Measurements from ENCODE around the gene ATG7.

The ATG7 gene

DNA sequence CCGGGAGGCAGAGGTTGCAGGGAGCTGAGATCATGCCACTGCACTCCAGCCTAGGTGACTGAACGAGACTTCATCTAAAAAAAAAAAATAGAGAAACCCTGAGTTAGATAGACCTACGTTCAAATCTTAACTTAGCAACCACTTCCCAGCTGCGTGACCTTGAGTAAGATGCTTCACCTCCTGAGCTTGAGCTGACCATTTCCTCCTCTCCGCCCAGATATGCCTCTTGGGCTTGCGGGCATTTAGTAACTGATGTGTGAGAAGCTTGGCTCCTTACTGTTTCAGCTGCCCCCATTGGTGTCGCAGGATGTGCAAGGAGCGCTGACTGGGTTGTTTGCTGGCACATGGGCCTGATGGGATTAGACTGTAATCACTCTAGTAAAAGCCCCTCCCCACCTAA lies 26.9 kb upstream of the ATG7 start:
- no peak for DNase-seq (ENCODE audit: low read depth)
- H3K4me3 ChIP-seq (ENCODE audit: low read depth, low read length): no peak overlapping the region
- TF ChIP-seq MYC (IDR thresholded peaks at IDR 0.05; ENCODE audit: low read depth, low read length) (no peak), POLR2A (IDR thresholded peaks at IDR 0.05; ENCODE audit: extremely low read depth, insufficient read length) (no peak), MAX (IDR thresholded peaks at IDR 0.05; ENCODE audit: low read depth, low read length) (no peak)
- TF ChIP-seq, protein P1, sequence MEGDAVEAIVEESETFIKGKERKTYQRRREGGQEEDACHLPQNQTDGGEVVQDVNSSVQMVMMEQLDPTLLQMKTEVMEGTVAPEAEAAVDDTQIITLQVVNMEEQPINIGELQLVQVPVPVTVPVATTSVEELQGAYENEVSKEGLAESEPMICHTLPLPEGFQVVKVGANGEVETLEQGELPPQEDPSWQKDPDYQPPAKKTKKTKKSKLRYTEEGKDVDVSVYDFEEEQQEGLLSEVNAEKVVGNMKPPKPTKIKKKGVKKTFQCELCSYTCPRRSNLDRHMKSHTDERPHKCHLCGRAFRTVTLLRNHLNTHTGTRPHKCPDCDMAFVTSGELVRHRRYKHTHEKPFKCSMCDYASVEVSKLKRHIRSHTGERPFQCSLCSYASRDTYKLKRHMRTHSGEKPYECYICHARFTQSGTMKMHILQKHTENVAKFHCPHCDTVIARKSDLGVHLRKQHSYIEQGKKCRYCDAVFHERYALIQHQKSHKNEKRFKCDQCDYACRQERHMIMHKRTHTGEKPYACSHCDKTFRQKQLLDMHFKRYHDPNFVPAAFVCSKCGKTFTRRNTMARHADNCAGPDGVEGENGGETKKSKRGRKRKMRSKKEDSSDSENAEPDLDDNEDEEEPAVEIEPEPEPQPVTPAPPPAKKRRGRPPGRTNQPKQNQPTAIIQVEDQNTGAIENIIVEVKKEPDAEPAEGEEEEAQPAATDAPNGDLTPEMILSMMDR (IDR thresholded peaks at IDR 0.05; ENCODE audit: low read depth, low read length): no peak

GRCh38 chr3:11245827-11246662 lies 26.2 kb upstream of the ATG7 start:
- TF ChIP-seq MYC (IDR thresholded peaks at IDR 0.05; ENCODE audit: low read depth, low read length) (no peak), POLR2A (IDR thresholded peaks at IDR 0.05; ENCODE audit: extremely low read depth, insufficient read length) (no peak), MAX (IDR thresholded peaks at IDR 0.05; ENCODE audit: low read depth, low read length) (no peak)
- TF ChIP-seq, protein P1 (IDR thresholded peaks at IDR 0.05; ENCODE audit: low read depth, low read length): no peak

DNA sequence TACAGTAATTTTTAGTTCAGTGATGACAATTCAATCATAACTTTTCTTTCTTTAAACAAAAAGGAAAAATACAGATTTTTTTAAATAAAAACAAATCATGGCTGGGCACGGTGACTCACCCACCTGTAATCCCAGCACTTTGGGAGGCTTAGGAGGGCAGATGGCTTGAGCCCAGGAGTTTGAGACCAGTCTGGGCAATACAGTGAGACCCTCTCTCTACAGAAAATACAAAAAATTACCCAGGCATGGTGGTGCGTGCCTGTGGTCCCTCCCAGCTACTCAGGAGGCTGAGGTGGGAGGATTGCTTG lies 25.6 kb upstream of the ATG7 start:
- DNase-seq (ENCODE audit: low read depth): no peak
- no peak overlapping the region for H3K4me3 ChIP-seq (ENCODE audit: low read depth, low read length)
- TF ChIP-seq, protein P1 (IDR thresholded peaks at IDR 0.05; ENCODE audit: low read depth, low read length): no peak
- TF ChIP-seq POLR2A (IDR thresholded peaks at IDR 0.05; ENCODE audit: extremely low read depth, insufficient read length) (no peak), MAX (IDR thresholded peaks at IDR 0.05; ENCODE audit: low read depth, low read length) (no peak), MYC (IDR thresholded peaks at IDR 0.05; ENCODE audit: low read depth, low read length) (no peak)

More at GRCh38 chr3:11245827-11246662, 26.2 kb upstream of the ATG7 start:
- no peak for DNase-seq (ENCODE audit: low read depth)
- H3K4me3 ChIP-seq (ENCODE audit: low read depth, low read length): no peak overlapping the region

DNA sequence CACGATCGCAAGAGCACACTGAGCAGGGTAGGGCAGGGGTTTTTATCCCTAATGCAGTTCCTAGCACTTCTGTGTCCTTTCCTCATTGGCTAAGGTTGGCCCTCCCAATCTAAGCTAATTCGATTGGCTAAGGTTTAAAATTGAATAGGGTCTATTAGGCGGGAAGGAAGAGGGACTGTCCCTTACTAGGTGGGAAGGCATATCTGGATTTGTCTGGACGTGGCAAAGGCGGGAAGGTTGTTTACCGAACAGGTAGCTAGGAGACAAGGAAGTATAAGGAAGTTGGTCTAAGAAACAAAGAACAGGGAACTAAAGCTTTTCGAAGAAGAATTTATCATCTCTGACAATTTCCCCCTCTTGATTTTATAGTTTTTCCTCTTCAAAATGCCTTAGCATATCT lies 24.8 kb upstream of the ATG7 start:
- no peak for DNase-seq (ENCODE audit: low read depth)
- TF ChIP-seq POLR2A (IDR thresholded peaks at IDR 0.05; ENCODE audit: extremely low read depth, insufficient read length) (no peak), MAX (IDR thresholded peaks at IDR 0.05; ENCODE audit: low read depth, low read length) (no peak)
- TF ChIP-seq, protein P1 (IDR thresholded peaks at IDR 0.05; ENCODE audit: low read depth, low read length): no peak
- H3K4me3 ChIP-seq (ENCODE audit: low read depth, low read length): no peak overlapping the region

GRCh38 chr3:11248596-11248995 lies 23.6 kb upstream of the ATG7 start:
- no peak overlapping the region for H3K4me3 ChIP-seq (ENCODE audit: low read depth, low read length)
- DNase-seq (ENCODE audit: low read depth): no peak
- TF ChIP-seq MYC (IDR thresholded peaks at IDR 0.05; ENCODE audit: low read depth, low read length) (no peak), POLR2A (IDR thresholded peaks at IDR 0.05; ENCODE audit: extremely low read depth, insufficient read length) (no peak), MAX (IDR thresholded peaks at IDR 0.05; ENCODE audit: low read depth, low read length) (no peak)
- TF ChIP-seq, protein P1 (IDR thresholded peaks at IDR 0.05; ENCODE audit: low read depth, low read length): no peak

Data from NB4 (cell line).